HG03469 (cell line): Measurements from ENCODE around the gene TMEM200A.

ENCODE experiments used
- ATAC-seq: cut with Tn5 transposase; IDR thresholded peaks from one replicate; pipeline ENCODE4 v1.9.1; 2021; ENCODE audit warnings: mild to moderate bottlenecking, moderate library complexity, moderate number of reproducible peaks; ENCODE audit not compliant: unreplicated experiment

Gene TMEM200A

DNA sequence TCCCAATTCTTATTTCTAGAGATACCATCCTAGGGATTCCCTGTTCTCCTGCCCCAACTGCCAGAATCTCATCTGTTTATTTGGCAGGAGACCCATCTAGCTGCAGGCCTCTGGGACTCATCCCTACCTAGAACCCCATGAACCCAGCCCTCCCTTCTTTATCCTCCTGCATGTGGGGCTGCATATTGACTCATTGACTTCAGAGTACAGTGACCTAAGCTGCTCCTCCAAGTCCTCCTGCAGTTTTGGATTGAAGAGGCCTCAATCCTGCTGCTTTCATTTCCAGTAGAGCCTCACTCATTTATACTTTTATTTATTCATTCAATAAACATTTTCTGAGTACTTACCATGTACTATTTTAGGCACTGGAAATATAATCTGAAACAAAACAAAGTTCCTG, 11.6 kb downstream of the TMEM200A start:
- no peak for ATAC-seq

DNA sequence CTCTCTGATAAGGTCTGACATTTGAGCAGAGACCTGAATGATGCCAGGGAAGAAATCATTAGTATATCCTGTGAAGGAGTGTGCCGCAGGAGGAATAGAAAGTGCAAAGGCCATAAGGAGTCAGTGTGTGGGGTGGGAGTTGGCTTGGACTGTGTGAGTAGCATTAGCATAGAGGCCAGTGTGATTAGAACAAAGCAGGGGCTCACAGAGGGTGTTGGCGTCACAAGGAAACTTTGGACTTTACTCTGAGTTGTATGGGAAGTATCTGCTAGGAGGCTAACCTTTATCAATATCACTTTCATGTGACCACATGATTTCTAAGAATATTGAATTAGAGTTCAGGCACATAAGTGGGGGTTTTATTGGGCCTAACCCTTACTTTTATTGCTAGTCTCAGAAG, 12.1 kb downstream of the TMEM200A start:
- no peak for ATAC-seq

DNA sequence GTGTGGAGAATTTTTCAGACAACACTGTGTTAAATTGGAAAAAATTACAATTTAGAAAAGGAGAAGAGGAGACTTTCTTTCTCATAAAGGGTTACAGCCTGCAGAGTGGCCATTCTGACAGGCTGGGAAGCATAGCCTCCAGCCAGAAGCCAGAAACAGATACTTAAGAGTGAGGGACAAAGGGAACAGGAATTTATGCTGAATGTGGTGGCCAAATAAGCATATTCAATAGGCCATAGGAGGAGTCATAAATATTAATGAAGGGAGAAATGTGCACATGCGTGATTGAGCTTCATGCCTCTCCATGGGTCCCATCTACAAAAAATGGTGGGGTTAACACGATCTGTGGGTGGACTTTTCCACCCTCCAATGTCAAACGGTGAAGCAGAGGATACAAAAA, 13.4 kb downstream of the TMEM200A start:
- no peak for ATAC-seq

DNA sequence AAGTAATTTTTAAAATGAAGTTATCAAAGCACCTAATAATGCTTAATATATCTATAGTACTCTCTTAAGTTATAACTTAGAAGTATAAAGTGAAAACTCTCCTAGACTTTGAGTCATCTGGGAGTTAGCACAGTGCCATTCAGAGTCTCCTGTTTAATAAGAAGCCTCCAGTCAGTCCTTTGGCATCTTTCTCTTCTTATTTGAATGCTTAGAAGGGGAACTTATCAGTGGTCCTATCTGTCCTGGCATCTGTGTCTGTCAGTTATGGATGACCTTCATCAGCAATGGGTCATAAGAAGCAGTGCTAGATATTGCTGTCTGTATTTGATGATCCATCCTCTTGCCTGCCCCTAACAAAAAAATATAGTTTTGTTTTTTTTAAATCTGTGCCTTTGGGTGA, 15.2 kb downstream of the TMEM200A start:
- ATAC-seq, result no peak

DNA sequence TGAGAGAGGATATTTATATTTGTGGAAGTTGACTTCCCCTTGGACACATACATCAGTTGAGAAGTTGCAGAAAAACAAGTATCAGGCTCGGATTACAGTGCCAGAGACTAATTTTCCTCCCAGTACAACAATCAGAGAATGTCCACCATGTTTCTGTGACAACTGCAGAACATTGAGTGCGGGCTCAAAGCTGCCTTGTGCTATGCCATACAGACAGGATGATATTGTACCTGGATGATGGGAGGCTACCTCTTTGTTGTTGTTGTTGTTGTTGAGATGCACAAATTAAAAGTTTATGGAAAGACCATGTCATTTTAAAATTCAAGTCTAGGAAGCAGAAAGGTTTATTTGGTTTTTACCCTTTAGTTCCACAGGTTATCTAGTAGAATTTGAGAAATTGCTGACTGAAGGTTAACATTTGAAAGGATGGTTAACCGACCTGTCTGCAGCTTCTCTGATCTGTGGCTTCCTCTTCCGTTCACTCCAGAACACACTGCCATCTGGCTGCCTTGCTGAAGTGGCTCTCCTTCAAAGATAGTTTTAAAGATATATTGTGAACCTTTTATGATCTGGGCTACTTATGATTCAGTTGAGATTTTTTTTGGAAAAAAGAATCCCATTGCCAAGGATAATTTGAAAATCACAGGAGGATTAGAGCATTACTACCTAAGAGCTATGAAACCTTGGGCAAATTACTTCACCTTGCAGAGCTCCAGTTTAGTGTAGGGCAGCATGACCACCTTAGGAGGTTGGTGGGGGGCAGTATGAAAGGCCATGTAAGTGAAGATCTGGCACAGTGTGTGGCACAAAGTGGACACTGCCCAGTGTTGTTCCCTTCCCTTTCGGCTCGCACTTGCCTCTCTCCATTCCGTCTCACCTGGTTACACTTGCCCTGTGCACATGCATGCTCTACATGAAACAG, 15.9 kb downstream of the TMEM200A start:
- ATAC-seq, result peak; percentile 62

DNA sequence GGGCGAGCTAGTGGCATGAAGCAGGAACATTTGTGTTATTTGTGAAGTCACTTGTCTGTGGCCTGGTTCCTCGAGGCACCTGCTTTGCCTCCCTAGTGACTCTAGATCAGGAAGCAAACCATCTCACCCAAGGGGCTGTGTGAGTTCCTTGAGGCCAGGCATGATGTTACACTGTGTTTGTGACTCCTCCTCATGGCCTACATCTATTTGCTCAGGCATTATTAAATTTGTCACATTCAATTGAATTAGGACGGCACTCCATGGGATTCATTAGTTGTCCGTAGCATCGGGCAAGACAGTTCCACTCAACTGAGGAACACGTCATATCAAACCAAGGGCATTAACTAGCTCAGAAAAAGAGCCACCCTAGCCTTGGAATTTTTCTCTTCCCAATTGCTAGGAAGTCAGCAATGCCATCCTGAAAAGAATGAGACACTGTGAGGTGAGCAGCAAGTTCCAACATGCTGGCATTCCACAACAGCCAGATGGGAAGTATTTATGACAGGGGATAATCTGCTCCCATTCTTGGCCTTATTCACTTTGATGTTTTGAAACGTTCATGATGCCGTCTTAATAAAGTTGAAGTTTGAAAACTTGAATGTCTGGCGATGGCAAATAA, 17.2 kb downstream of the TMEM200A start:
- ATAC-seq, result no peak

DNA sequence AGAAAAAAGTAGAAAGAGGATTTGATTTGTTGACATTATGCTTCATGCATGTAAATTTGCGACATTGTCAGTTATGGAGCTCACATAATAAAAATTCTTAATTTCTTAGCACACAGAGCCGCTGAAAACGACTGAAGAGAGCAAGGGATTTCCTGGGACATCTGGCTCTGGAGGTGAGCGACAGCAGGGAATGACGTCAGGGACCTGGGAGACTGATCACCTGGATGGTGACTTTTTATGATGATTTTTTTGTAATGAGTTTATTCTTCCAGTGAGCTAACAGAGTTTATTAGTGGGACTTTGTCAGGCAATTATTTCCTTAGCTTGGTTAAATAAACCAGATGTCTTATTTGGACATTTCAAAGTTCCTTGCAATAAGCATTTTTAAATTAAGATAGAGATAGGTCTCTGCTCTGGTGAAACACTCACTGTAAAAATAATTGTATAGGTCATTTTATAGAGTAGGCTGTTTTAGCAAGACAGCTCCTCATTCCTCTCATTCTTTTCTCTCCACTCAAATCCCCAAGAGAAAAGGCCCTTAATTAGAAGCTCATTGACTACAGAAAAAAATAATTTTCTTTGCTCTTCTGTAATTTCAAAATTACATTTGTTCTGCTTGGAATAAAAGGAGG, 19.4 kb downstream of the TMEM200A start:
- no peak for ATAC-seq

DNA sequence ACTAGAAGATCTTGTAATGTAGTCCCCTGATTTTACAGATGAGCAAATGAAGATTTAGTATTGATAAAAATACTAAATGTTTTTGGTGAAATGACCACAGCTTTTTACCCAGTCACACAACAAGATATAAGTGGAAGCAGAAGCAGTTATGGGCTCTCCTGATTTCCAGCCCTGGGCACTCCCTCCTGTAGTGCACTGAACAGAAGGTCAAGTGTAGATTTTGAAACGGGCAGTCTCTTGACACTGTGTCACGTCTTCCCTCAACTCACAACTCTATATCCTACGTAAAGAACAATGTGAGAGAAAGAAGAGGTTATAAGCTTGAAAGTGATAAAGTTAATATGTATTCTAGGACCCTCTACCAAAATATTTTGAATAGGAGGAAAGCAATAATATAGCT, 23.3 kb downstream of the TMEM200A start:
- ATAC-seq, result no peak

DNA sequence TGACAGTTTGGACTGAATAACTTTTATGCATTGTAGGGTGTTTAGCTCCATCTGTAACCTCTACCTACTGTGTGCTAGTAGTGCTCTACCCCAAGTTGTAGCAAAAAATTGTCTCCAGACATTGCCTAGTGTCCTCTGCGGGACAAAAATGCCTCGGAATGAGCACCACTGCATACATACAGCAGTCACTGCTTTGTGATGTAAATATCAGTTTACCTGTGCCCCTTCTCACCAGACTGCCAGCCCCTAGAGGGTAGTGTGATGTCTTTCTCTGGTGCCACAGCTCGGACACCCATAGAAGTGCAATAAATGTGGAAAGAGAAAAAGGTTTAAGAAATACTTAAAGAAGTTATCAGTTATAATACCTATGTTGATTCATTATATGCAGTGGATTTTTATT, 25.1 kb downstream of the TMEM200A start:
- no peak for ATAC-seq

DNA sequence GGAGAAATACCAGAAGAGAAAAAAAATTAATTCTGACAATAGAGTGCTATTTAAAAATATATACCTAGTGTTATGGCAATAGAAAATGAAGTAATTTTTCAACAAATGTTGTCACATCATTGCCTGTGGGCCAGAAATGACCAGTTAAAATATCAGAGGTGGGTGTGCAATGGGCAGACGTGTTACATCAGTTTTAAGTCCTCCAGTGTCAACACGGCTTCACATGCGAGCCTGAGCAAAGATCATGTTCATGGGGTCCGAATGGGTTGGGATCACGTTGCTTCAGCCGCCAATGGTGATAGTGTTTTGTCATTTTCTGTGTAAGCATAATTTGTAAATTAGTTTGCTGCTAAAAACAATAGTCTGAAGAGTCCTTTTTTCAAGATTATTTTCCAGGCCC, 27.5 kb downstream of the TMEM200A start:
- ATAC-seq, result no peak

DNA sequence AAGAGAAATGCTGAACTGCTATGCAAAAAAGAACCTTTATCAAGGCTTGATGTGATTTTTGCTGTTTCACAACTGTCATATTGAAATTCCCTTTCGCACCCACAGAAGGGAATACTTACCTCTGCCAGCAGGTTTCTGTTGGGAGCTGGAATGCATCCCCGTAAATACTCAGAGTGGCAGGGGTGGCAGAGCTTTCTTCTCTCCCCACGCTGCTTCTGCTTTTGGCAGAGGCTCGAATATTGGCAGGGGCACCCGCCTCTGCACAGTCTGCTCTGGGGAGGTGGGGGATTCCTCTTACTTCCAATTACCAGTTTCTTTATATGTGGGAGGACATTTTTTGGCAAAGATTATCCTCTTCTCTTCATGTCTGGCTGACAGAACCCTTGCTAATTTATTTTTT, 28.4 kb downstream of the TMEM200A start:
- ATAC-seq, result no peak

DNA sequence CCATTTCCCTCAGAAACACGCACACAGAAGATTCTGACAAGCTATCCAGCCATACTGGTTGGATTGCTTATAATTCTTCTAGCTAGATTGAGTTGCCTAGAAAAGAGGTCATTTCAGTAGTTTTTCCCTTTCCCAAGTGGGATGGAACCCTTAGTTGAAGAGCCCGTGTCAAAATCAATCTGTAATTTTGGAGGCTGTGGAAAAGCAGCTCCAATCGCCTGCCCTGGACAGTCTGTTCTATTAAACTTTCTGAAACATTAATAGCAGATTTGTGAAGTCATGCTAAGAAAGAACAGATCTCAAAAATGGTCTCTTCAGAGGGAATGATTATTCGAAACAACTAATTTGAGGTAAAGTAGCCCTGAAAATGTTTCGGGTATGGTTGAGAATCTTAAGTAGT, 29.3 kb downstream of the TMEM200A start:
- no peak for ATAC-seq

DNA sequence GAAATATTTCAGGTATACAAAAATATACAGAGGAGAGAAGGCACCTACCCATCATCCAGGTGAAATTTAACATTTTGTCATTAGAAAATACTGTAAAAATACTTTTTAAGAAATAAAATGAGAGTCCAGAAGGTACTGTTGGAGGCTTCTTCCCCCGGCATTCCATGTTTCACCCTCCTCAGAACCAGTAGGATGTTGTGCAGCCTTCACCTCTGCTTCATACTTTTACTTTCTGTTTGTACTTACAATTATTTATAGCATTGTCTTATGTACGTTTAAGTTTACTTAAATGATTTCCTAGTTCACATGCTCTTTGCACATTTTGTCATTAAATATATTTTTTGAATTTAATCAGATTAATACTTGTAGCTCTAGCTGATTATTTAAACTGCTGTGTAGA, 30.9 kb downstream of the TMEM200A start:
- no peak for ATAC-seq

DNA sequence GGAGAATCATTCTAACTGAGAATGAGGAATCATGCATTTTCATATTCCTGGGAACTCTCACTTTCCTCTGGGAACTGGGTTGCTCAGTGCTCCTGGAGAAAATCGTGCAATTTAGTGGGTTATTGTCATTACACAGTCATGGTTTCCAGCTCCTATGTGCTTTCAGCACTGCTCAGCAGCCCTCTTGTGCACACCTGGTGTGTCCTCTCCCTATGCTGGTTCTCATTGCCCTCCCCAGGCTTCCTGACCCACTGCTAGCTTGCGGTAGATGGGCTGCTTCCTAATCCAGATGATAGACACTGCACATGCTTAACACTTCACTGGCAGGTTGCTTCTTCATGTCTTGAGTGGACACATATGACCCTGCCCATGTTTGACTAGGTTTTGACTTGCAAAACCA, 39.7 kb downstream of the TMEM200A start:
- no peak for ATAC-seq

DNA sequence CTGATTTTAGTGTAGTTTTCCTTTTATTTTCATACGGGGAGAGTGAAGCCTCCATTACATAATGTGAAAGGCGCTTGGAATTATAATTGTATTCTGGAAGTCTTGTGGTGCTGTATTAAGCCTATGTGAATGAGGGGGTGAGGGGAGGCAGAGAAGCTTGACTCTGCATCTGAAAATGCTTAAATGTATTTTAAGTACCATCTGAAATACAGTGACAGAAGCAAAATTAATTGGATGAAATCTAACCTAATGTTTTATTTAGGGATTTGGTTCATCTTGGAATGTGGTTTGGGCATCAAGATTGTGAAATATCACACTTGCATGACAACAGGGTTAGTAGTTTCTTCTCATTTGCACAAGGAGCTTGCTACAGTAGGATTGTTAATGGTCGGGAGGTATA, 41.2 kb downstream of the TMEM200A start:
- ATAC-seq, result no peak

DNA sequence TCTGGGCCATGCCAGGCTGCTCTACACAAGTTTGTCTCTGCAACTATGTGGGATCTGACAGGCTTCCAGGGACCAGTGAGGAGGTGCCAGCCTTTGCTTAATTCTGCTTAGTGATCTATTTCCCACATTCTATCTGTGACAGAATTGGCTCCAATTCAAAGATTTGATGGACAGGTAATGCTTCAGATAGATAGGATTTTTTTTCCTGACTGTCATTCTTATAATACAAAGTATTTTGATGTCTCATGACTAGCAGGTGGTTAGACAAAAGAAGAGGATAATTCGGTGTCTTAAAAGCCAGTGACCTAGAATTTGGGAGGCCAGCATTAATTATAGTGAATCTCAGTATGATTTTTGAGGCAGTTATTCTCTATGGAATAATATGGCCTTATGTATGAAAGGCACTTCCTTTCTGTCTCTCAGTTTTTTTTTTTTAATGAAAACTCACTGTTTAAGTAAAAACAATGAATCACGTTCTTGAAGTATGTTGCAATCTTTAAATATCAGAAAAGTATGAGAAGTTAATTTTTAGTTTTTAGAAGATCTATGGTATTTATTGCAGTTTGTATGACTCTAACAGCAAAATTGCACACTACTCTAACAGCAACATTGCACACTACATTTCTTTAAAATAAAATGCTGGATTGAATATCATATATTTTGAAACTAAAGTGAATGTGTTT, 43.7 kb downstream of the TMEM200A start:
- no peak for ATAC-seq

DNA sequence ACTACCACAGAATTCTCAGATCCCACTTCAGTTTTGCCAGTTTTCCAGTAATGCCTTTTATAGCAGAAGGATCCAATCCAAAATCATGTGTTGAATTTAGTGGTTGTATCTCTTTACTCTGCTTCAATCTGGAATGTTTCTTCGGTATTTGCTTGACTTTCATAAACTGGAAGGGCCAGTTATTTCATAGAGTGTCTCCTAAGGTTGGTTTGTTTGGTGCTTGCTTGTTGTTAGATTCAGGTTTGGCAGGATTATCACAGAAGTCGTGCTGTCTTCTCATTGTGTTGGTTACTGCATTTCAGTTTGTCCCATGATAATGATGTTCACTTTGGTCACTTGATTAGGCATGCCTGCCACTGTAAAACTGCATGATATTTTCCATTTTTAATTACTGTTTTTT, 45.7 kb downstream of the TMEM200A start:
- ATAC-seq, result no peak

DNA sequence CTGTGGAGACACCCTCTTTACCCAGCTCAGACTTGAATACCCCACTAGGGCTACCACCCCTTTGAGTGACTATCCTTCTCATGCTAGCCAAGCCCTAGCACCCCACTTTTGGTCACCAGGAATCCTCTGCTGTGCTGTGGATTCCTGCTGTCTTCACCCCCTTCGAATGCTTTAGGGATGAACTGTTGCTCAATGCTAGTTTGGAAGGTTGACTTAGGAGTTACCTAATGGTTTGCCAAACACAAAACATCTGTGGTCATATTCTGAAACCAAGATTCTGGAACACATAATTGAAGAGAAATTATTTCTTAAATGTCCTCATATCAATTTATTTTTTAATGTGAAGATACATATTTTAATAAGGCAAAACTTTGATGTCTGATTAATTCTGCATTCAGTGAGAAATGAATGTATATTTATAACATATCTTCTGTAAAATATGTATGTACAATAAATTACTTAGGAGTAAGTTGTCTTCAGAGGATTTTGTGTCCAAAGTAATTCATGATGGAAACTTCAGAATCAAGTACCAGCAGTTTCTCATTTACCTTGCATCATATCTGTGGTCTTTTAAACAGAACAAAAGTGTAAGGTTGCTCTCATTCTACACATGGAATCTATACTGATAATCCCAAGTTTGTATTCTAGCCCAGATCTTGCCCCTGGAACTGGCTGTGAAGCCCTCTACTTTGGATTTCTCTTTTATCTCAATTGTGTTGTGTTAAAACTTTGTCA, 46.9 kb downstream of the TMEM200A start:
- no peak for ATAC-seq

DNA sequence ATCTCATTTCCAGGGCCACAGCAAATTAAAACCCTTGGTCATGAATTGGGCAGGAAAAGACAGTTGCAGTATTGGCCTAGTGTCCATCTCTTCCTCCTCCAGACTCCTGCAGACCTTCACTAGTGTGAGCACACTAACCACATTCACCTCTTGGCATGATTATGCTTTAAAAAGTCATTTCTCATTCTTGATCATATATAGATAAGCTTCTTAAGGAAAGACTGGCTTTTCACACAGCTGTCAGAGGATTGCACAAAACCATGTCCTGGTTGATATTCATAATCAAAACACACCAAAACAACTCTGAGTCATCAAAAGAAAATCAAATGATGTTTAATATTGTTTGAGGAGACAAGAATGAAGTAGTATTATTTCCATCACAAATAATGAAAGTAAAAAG, 52.1 kb downstream of the TMEM200A start:
- ATAC-seq, result no peak

DNA sequence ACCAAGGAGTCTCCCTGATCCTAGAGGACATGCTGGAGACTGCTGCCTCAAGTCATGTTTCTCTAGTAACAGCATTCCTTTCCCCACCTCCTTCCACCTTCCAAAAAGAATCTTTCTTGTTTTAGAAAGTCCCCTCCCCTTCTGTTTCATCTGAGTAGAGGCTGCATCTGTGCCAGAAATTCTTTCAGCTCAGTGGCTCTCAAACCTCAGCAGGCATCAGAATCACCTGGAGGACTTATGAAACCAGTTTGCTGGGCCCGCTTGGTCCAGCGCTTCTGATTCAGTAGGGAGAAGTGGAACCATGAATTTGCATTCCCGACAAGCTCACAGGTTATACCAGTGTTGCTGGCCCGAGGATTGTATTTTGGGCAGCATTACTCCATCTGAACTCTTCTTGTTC, 55.1 kb downstream of the TMEM200A start:
- no peak for ATAC-seq

DNA sequence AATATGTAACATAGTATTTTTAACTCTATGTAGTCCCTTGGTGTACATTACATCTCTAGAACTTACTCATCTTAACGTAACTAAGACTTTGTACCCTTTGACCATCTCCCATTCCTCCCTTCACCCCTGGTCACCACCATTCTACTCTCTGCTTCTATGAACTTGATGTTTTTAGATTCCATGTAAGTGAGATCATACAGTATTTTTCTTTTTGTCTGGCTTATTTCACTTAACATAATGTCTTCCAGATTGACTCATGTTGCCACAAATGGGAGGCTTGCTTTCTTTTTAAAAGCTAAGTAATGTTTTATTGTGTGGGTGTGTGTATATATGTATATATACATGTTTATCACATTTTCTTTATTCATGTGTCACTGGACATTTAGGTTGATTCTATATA, 55.8 kb downstream of the TMEM200A start:
- no peak for ATAC-seq
